K562 (cell line): ENCODE results near the gene MKRN3. TPM values are rescaled to one million over a fixed set of nuclear protein-coding genes. Genes with fewer than 3 reads are reported as not detected.

Experiments
- ATAC-seq: fragments of 200-7000 bp; cut with Tn5 transposase; 3 replicates; pipeline ENCODE4 v1.9.1; 2020; ENCODE audit warnings: moderate library complexity
- BruUV-seq: library from RNA; stranded (reverse); fragments of 400-500 nt; replicated peaks from 2 replicates; lab custom pipeline; 2021; lab: Mats Ljungman, UMichigan
- CTCF ChIA-PET: fragments of 300-600 bp; formaldehyde crosslinking; extraction: SDS; loops from one replicate; lab custom pipeline; 2021; ENCODE audit warnings: low intra/inter-chr PET ratio; lab: Yijun Ruan, JAX
- POLR2A ChIA-PET: fragments of 300-600, 350-650 bp; sonication (Branson Sonifier 250); formaldehyde crosslinking; extraction: SDS; loops from one replicate; lab custom pipeline; 2021; ENCODE audit warnings: antibody characterized with exemption, inconsistent platforms; lab: Yijun Ruan, JAX
- DNase-seq, 4 experiments: peaks; one replicate each; pipeline versions ENCODE4 v3.0.0 to v3.0.0-alpha.2; 2011 to 2018; ENCODE audit warnings: low spot score in 3 of 4, mixed read lengths in 3 of 4; ENCODE audit errors: extremely low read depth in 1 of 4
- FAIRE-seq: peaks from 2 replicates; lab custom pipeline; 2011; peaks lifted over from hg19 to GRCh38; lab: Jason Lieb, UNC
- H2AFZ ChIP-seq: 2 replicates; pipeline ENCODE4 v1.6.0; 2011; ENCODE audit warnings: low read depth, low read length, control low read depth, inconsistent platforms
- H3K27ac ChIP-seq: fragments of 200-600 bp; 3 replicates; pipeline ENCODE4 v1.8.0; 2011; ENCODE audit warnings: low read depth, mild to moderate bottlenecking, control low read depth, inconsistent platforms, low read length, moderate library complexity, mixed read lengths; ENCODE audit errors: extremely low read depth
- H3K27me3 ChIP-seq, 2 experiments: fragments of 300-600 bp in 1 of 2; 2 replicates in 1 of 2; 3 replicates in 1 of 2; pipeline versions ENCODE4 v1.6.0 to v1.8.0; 2011; ENCODE audit warnings: inconsistent platforms in 2 of 2, low read length in 2 of 2, mild to moderate bottlenecking in 1 of 2, mixed read lengths in 1 of 2, moderate library complexity in 1 of 2; ENCODE audit not compliant: control insufficient read depth in 2 of 2, insufficient read depth in 2 of 2
- H3K36me3 ChIP-seq: fragments of 300-600 bp; 3 replicates; pipeline ENCODE4 v1.8.0; 2011; ENCODE audit warnings: mild to moderate bottlenecking, low read length, inconsistent platforms; ENCODE audit not compliant: control insufficient read depth, insufficient read depth
- H3K4me1 ChIP-seq, 2 experiments: fragments of 200-600 bp in 1 of 2; replicated peaks in 1 of 2; 2 replicates in 1 of 2; 3 replicates in 1 of 2; pipeline versions ENCODE4 v1.5.1 to v1.8.0; 2011; ENCODE audit warnings: inconsistent platforms in 2 of 2, low read length in 2 of 2, mild to moderate bottlenecking in 1 of 2, mixed read lengths in 1 of 2, moderate library complexity in 1 of 2; ENCODE audit not compliant: control insufficient read depth in 2 of 2, insufficient read depth in 2 of 2
- H3K4me2 ChIP-seq: 2 replicates; pipeline ENCODE4 v1.6.1; 2011; ENCODE audit warnings: low read length, control low read depth, inconsistent platforms, mixed read lengths; ENCODE audit not compliant: insufficient read depth
- H3K4me3 ChIP-seq: fragments of 200-600 bp; sonication (generic), shearing (Covaris generic); 2 replicates; pipeline ENCODE4 v1.5.1; 2016; ENCODE audit warnings: control low read depth, inconsistent platforms
- H3K79me2 ChIP-seq: fragments of 200-600 bp; 3 replicates; pipeline ENCODE4 v1.8.0; 2011; ENCODE audit warnings: low read length, inconsistent platforms; ENCODE audit not compliant: control insufficient read depth, insufficient read depth
- H3K9ac ChIP-seq, 2 experiments: 2 replicates each; pipeline versions ENCODE4 v1.6.0 to v1.6.1; 2011; ENCODE audit warnings: low read depth in 2 of 2, low read length in 2 of 2, control low read depth in 1 of 2, inconsistent platforms in 1 of 2, mild to moderate bottlenecking in 1 of 2, mixed read lengths in 1 of 2; ENCODE audit not compliant: insufficient read depth in 1 of 2
- H3K9me1 ChIP-seq: one replicate; pipeline ENCODE4 v1.6.0; 2011; ENCODE audit warnings: inconsistent platforms, mild to moderate bottlenecking, low read length, moderate library complexity; ENCODE audit not compliant: control insufficient read depth, insufficient read depth
- H3K9me3 ChIP-seq: replicated peaks from 2 replicates; pipeline ENCODE4 v1.5.1; 2011; ENCODE audit warnings: low read depth, low read length, inconsistent platforms; ENCODE audit not compliant: control insufficient read depth, insufficient read depth
- H4K20me1 ChIP-seq: replicated peaks from 2 replicates; pipeline ENCODE4 v1.6.1; 2011; ENCODE audit warnings: low read length, inconsistent platforms, mixed read lengths; ENCODE audit not compliant: control insufficient read depth, insufficient read depth
- CBFA2T2 ChIP-seq: fragments of 450-650 bp; conservative IDR thresholded peaks from 2 replicates; pipeline ENCODE4 v1.6.1; 2017; ENCODE audit warnings: mild to moderate bottlenecking
- RBM17 ChIP-seq: fragments of 200-400 bp; formaldehyde crosslinking; IDR thresholded peaks from 2 replicates; pipeline ENCODE4 v1.6.1; 2017; ENCODE audit warnings: low read depth, mild to moderate bottlenecking, low read length, borderline replicate concordance
- RHOXF2B ChIP-seq: fragments of 250-450 bp; sonication (Bioruptor Pico); conservative IDR thresholded peaks from 2 replicates; pipeline ENCODE4 v1.5.1; 2021
- ZC3H8 ChIP-seq: fragments of 450-650 bp; IDR thresholded peaks from 2 replicates; pipeline ENCODE4 v1.6.1; 2017
- ZNF23 ChIP-seq: fragments of 250-450 bp; sonication (Bioruptor Pico); IDR thresholded peaks from 2 replicates; pipeline ENCODE4 v1.4.0; 2020; ENCODE audit warnings: mild to moderate bottlenecking
- ZNF347 ChIP-seq: fragments of 450-650 bp; formaldehyde crosslinking; IDR thresholded peaks from 2 replicates; pipeline ENCODE4 v1.4.0; 2020; ENCODE audit warnings: low read depth, mild to moderate bottlenecking, moderate library complexity
- WGBS: fragments of 100-300 bp; shearing (Covaris generic); methylation state at CpG from one replicate; pipeline ENCODE4 v1.1.6; 2016; ENCODE audit warnings: low coverage, mixed read lengths; ENCODE audit not compliant: insufficient coverage; ENCODE audit errors: missing lambda C conversion rate; 5-methylcytosine and 5-hydroxymethylcytosine counted together
- in situ Hi-C: fragments of 300-500 bp; cut with MboI; formaldehyde crosslinking; loops from 4 replicates; pipeline ENCODE4 v1.15.0; 2018; ENCODE audit warnings: inconsistent platforms, mixed read lengths
- intact Hi-C: fragments of 100-400 bp; cut with micrococcal nuclease; formaldehyde crosslinking; loops from 2 replicates; pipeline ENCODE4 v1.14.2; 2022
- polyA plus RNA-seq, 8 experiments: library from polyadenylated mRNA; depleted of rRNA in 4 of 8; stranded (reverse) in 5 of 8; unstranded in 3 of 8; fragments of >200 nt; fragmentation: Nextera tagmentation in 2 of 8; fragmentation: Illumina TruSeq in 1 of 8; extraction: Ambion mirVana in 2 of 8; extraction: Trizol in 1 of 8; gene quantifications; 2 replicates each; pipeline versions ENCODE4 v1.2.1 to v1.2.3, GENCODE V29; 2011 to 2014; ENCODE audit warnings: inconsistent platforms in 1 of 8, missing spikeins in 1 of 8
- total RNA-seq, 7 experiments: library from RNA; depleted of rRNA in 6 of 7; stranded (reverse); fragments of >200 nt in 6 of 7; fragmentation: Illumina TruSeq in 2 of 7; extraction: Trizol in 2 of 7; gene quantifications; 2 replicates each; pipeline versions ENCODE4 v1.2.1 to v1.2.3, GENCODE V29; 2011 to 2021; ENCODE audit warnings: low replicate concordance in 1 of 7
- TF ChIP-seq, protein P1 (sequence below): fragments of 250-450 bp; sonication (Bioruptor Pico); IDR thresholded peaks from 2 replicates; pipeline ENCODE4 v1.8.0; 2022; ENCODE audit warnings: moderate library complexity, mild to moderate bottlenecking, inconsistent platforms
- TF ChIP-seq, protein P2 (sequence below): fragments of 250-450 bp; sonication (Bioruptor Pico); IDR thresholded peaks from 2 replicates; pipeline ENCODE4 v1.8.0; 2021; ENCODE audit warnings: borderline replicate concordance, mild to moderate bottlenecking, moderate library complexity; ENCODE audit not compliant: poor library complexity, severe bottlenecking

Gene MKRN3
- total and polyA plus RNA-seq, 9 of the 15 experiments (the other 6 are each of a cell fraction or from before 2014, with no cell fraction given): 6.5 to 33.4 (median 25.1) TPM

GRCh38 chr15:23546158-23546557, 19.3 kb upstream of the MKRN3 start:
- ATAC-seq (no peak), FAIRE-seq (no peak), DNase-seq (no peak)
- BruUV-seq: no TSS peak
- Histone ChIP-seq H3K79me2 (no peaks in the 10 kb centered on the region), H4K20me1 (no peaks in the 10 kb centered on the region), H3K36me3 (no peaks in the 10 kb centered on the region), H3K27me3 (no peaks in the 10 kb centered on the region; a peak in 1 of 5 replicates), H3K9ac (no peak overlapping the region), H3K4me2 (no peak overlapping the region), H3K9me3 (no peaks in the 10 kb centered on the region), H3K9me1 (no peaks in the 10 kb centered on the region), H3K4me3 (no peak overlapping the region), H3K4me1 (no peaks in the 10 kb centered on the region), H2AFZ (no peak overlapping the region), H3K27ac (no peak overlapping the region)
- ChIA-PET CTCF (no interaction called here), POLR2A (no interaction called here)
- intact Hi-C loops: no loop called here
- no peak for TF ChIP-seq ZNF23
- TF ChIP-seq, protein P1, sequence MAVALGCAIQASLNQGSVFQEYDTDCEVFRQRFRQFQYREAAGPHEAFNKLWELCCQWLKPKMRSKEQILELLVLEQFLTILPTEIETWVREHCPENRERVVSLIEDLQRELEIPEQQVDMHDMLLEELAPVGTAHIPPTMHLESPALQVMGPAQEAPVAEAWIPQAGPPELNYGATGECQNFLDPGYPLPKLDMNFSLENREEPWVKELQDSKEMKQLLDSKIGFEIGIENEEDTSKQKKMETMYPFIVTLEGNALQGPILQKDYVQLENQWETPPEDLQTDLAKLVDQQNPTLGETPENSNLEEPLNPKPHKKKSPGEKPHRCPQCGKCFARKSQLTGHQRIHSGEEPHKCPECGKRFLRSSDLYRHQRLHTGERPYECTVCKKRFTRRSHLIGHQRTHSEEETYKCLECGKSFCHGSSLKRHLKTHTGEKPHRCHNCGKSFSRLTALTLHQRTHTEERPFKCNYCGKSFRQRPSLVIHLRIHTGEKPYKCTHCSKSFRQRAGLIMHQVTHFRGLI (CRISPR knock-in tag): no peak
- in situ Hi-C loops: no loop called here

DNA sequence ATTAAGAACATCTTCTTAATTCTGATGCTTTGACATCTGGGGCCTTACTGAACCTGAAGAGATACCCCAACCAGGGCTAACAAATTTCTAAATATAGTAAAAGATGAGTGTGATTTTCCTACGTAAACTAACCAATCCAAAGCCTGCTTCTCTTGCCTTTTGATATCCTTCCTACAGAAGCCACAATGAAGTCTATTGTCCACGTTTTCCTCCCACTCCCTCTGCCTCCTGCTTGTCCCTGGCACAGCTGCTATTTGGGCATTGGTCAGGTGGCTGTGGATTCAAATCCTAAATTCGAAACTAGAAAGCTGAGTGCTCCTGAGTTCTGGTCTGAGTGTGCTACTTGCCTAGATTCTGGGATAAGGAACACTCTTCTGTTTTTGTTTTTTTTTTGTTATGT, 17.4 kb upstream of the MKRN3 start:
- in situ Hi-C loops (no loop called here), intact Hi-C loops (no loop called here)
- FAIRE-seq (no peak), DNase-seq (no peak), ATAC-seq (no peak)
- no peaks in the 10 kb centered on the region for H3K9me3 ChIP-seq
- no peak for TF ChIP-seq RHOXF2B (CRISPR knock-in tag)
- no peak for TF ChIP-seq ZC3H8
- TF ChIP-seq, protein P2, sequence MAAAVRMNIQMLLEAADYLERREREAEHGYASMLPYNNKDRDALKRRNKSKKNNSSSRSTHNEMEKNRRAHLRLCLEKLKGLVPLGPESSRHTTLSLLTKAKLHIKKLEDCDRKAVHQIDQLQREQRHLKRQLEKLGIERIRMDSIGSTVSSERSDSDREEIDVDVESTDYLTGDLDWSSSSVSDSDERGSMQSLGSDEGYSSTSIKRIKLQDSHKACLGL (CRISPR knock-in tag): no peak
- TF ChIP-seq CBFA2T2: no peak
- no peak for TF ChIP-seq ZNF347 (CRISPR knock-in tag)
- no peak for TF ChIP-seq RBM17
- H3K27me3 ChIP-seq: no peaks in the 10 kb centered on the region; a peak in 1 of 5 replicates
- ChIA-PET POLR2A (no interaction called here), CTCF (no interaction called here)
- H2AFZ ChIP-seq: no peak overlapping the region
- no peaks in the 10 kb centered on the region for H4K20me1 ChIP-seq
- WGBS: 0% methylated on average over 3 of the region's 3 CpGs
- no peaks in the 10 kb centered on the region for H3K79me2 ChIP-seq
- no TSS peak for BruUV-seq
- H3K4me3 ChIP-seq: no peak overlapping the region
- H3K9ac ChIP-seq: no peak overlapping the region
- H3K4me2 ChIP-seq: no peak overlapping the region
- H3K9me1 ChIP-seq: no peaks in the 10 kb centered on the region
- no peaks in the 10 kb centered on the region for H3K4me1 ChIP-seq
- H3K27ac ChIP-seq: no peak overlapping the region
- no peaks in the 10 kb centered on the region for H3K36me3 ChIP-seq
